Tibial nerve (tissue), 4 donors: ENCODE measurements around the gene FNDC3B. TPM values are rescaled to one million over a fixed set of nuclear protein-coding genes. Genes with fewer than 3 reads are reported as not detected.
A peak's percentile ranks its signal among the peaks of the same experiment; 100 is the strongest.

Experiments used
- DNase-seq, 2 donors: peaks; one replicate each; pipeline ENCODE4 v3.0.0-alpha.2; 2019; ENCODE audit warnings: low spot score in 2 of 2
- H3K27ac ChIP-seq, 4 donors: fragments of 200-600 bp; sonication (generic) in 3 of 4; one replicate each; pipeline ENCODE4 v1.5.1; 2017 to 2019; ENCODE audit warnings: mild to moderate bottlenecking in 1 of 4
- H3K27me3 ChIP-seq, 2 donors: fragments of 200-600 bp; sonication (generic) in 1 of 2; one replicate each; pipeline versions ENCODE4 v1.5.1 to v1.6.0; 2017 to 2019
- H3K36me3 ChIP-seq, 3 donors: fragments of 200-600 bp; sonication (generic); one replicate each; pipeline ENCODE4 v1.5.1; 2018 to 2019
- H3K4me1 ChIP-seq, 4 donors: fragments of 200-600 bp; sonication (generic) in 3 of 4; one replicate each; pipeline ENCODE4 v1.5.1; 2017 to 2019
- H3K4me3 ChIP-seq, 4 donors: fragments of 200-600 bp; sonication (generic) in 3 of 4; one replicate each; pipeline ENCODE4 v1.5.1; 2017 to 2019; ENCODE audit warnings: mild to moderate bottlenecking in 1 of 4, moderate library complexity in 1 of 4
- H3K9me3 ChIP-seq, 4 donors: fragments of 200-600 bp; sonication (generic) in 3 of 4; one replicate each; pipeline ENCODE4 v1.5.1; 2017 to 2019
- EP300 ChIP-seq, 2 donors: sonication (generic); formaldehyde crosslinking; IDR thresholded peaks; one replicate each; pipeline ENCODE4 v1.6.1; 2017; ENCODE audit warnings: antibody characterized with exemption in 2 of 2, mild to moderate bottlenecking in 1 of 2
- POLR2A ChIP-seq, 2 donors: fragments of 450-650 bp; IDR thresholded peaks; one replicate each; pipeline ENCODE4 v1.6.1; 2017; ENCODE audit warnings: antibody characterized with exemption in 2 of 2, mild to moderate bottlenecking in 2 of 2, moderate library complexity in 2 of 2
- WGBS, 2 donors: methylation state at CpG; one replicate each; pipeline ENCODE4 v1.1.5; 2018; 5-methylcytosine and 5-hydroxymethylcytosine counted together
- total RNA-seq, 4 donors: library from RNA; depleted of rRNA; stranded (reverse); fragments of >200 nt; gene quantifications; one replicate each; pipeline ENCODE4 v1.1.0, GENCODE V29; 2016
- TF ChIP-seq, protein P1 (sequence below), 5 experiments: fragments of 200-600 bp in 3 of 5; fragments of 450-650 bp in 2 of 5; sonication (generic) in 3 of 5; IDR thresholded peaks; one replicate each; pipeline ENCODE4 v1.5.1; 2016 to 2019; ENCODE audit warnings: antibody characterized with exemption in 5 of 5, mild to moderate bottlenecking in 3 of 5, moderate library complexity in 2 of 5

FNDC3B gene
- total RNA-seq, 4 donors from 2014 or later: 87.5 to 106 (median 95.7) TPM

DNA sequence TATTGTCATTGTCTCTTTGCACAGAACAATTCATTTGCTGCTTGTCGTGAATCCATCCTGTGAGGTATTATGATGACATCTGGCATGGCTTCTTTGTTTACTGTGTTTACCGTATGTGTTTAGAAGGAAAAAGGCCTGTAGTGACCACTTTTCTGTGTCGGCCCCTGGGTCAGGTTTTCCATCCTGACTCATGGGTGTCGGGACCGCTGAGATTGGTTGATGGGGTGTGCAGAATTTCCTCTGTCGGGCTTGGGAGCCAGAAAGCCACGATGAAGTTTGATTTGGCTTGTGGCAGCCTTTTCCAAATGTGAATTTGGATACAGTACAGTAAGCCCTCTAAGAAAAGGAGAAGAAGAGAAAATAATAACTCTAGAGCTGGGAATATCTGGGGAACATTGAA is 113.5 kb downstream of the FNDC3B start:
- H3K4me3 ChIP-seq: no peak overlapping the region
- H3K36me3 ChIP-seq: no peaks in the 10 kb centered on the region
- H3K9me3 ChIP-seq: no peaks in the 10 kb centered on the region
- H3K27ac ChIP-seq: peak overlapping the region; percentile 41 to 92 (median 80)
- TF ChIP-seq POLR2A (IDR thresholded peaks at IDR 0.05) (no peak), EP300 (IDR thresholded peaks at IDR 0.05) (no peak)
- TF ChIP-seq, protein P1, sequence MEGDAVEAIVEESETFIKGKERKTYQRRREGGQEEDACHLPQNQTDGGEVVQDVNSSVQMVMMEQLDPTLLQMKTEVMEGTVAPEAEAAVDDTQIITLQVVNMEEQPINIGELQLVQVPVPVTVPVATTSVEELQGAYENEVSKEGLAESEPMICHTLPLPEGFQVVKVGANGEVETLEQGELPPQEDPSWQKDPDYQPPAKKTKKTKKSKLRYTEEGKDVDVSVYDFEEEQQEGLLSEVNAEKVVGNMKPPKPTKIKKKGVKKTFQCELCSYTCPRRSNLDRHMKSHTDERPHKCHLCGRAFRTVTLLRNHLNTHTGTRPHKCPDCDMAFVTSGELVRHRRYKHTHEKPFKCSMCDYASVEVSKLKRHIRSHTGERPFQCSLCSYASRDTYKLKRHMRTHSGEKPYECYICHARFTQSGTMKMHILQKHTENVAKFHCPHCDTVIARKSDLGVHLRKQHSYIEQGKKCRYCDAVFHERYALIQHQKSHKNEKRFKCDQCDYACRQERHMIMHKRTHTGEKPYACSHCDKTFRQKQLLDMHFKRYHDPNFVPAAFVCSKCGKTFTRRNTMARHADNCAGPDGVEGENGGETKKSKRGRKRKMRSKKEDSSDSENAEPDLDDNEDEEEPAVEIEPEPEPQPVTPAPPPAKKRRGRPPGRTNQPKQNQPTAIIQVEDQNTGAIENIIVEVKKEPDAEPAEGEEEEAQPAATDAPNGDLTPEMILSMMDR (IDR thresholded peaks at IDR 0.05): no peak
- WGBS, 2 donors: 10 to 12% methylated on average over 7 of the region's 7 CpGs
- no peak for DNase-seq
- H3K4me1 ChIP-seq: peaks cover 0 to 65% (median 25%) of the 10 kb centered on the region in 4 donors
- no peaks in the 10 kb centered on the region for H3K27me3 ChIP-seq

GRCh38 chr3:172153335-172153861 is 114.0 kb downstream of the FNDC3B start:
- H3K27ac ChIP-seq: peak overlapping the region; percentile 67 to 92 (median 80)
- no peaks in the 10 kb centered on the region for H3K36me3 ChIP-seq
- DNase-seq: peak; percentile 86 to 91
- 9 to 17% methylated on average over 8 of the region's 8 CpGs for WGBS, 2 donors
- no peaks in the 10 kb centered on the region for H3K9me3 ChIP-seq
- H3K4me1 ChIP-seq: peaks cover 0 to 65% (median 25%) of the 10 kb centered on the region in 4 donors
- H3K27me3 ChIP-seq: no peaks in the 10 kb centered on the region
- H3K4me3 ChIP-seq: no peak overlapping the region
- TF ChIP-seq POLR2A (IDR thresholded peaks at IDR 0.05): peak in 1 of 2 donors; percentile 55
- TF ChIP-seq EP300 (IDR thresholded peaks at IDR 0.05): peak; percentile 33 to 98
- TF ChIP-seq, protein P1 (IDR thresholded peaks at IDR 0.05): no peak

DNA sequence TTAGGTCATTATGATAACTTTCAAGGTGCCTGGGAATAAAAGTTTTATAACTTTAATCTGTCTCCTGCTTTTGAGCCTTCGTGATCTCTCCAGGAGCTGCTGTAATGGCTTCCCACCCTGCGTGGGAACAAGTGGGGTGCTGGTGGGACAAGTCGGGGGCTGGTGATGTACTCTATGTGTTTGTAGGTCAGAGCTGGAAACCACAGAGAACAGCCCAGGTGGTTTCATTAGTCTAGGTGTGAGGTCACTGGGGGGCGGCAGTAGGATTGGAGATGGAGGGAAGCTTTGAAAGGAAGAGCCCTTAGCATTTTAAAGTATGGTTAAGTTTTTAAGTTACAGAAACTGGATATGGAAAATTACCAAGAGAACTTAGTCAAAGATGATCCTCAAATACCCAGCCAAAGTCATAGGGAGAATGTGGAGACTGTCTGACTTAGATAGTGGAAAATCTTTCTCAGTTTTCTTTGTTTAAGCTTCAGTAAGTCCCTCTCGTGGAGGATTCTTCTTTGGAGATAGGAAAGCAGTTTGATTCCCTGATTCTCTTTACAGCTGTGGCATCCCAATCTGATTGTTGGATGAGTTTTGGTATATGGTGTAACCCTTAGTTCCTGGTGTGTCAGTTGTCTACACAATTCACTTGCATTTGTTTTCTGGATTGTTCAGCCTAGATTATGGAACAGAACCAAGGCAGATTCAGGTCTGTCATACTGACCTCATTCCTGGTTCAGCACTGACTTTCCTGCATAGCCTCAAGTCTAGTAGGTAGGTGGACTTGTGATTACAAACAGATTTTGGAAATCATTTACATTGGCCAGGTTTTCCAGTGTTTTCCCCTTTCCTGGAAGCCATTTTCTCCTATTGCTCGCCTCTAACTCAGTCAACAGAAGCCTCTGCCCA is 115.6 kb downstream of the FNDC3B start:
- WGBS, 2 donors: 84 to 88% methylated on average over 6 of the region's 6 CpGs
- H3K9me3 ChIP-seq: no peaks in the 10 kb centered on the region
- H3K4me1 ChIP-seq: peaks cover 0 to 79% (median 31%) of the 10 kb centered on the region in 4 donors
- TF ChIP-seq EP300 (IDR thresholded peaks at IDR 0.05): no peak
- TF ChIP-seq POLR2A (IDR thresholded peaks at IDR 0.05): no peak
- TF ChIP-seq, protein P1 (IDR thresholded peaks at IDR 0.05): no peak
- H3K27ac ChIP-seq: peak overlapping the region in 2 of 4 donors; percentile 88 to 92
- H3K27me3 ChIP-seq: no peaks in the 10 kb centered on the region
- H3K4me3 ChIP-seq: no peak overlapping the region
- DNase-seq: no peak
- H3K36me3 ChIP-seq: no peaks in the 10 kb centered on the region

DNA sequence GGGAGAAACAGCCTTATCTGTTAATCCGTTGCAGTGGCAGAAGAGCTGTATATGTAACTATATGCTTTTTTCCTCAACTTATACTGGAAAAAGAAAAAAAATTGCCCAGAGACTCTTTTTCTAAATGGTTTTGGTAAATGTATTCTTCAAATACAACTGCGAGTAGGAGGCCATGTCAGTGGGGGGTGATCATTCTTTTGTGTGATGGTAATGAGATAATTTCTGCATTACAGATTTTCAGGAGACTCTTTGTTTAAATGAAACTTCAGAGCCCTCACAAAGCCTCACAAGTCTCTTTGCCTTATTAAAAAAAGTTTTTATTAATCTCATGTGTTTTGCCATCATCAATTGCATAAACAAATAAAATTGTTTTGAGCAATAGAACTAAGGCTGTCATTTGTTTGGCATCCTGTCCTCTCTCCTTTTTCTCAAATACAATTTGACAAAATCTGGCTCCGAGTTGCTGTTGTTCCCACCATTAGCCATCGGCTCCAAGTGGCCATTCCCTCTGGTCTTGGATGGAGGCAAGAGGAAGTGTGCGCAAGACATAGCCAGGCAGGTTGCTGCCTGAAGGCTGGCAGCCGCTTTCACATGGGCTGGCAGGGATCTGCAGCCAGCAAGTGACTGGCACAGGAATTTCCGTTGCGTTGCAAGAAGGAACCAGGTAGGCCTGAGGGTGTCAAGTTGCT is 116.7 kb downstream of the FNDC3B start:
- TF ChIP-seq, protein P1 (IDR thresholded peaks at IDR 0.05): no peak
- TF ChIP-seq POLR2A (IDR thresholded peaks at IDR 0.05) (no peak), EP300 (IDR thresholded peaks at IDR 0.05) (no peak)
- 62 to 75% methylated on average over 8 of the region's 8 CpGs for WGBS, 2 donors
- Histone ChIP-seq H3K4me3 (no peak overlapping the region), H3K9me3 (no peaks in the 10 kb centered on the region), H3K4me1 (peaks cover 0 to 89% (median 34%) of the 10 kb centered on the region in 4 donors), H3K36me3 (no peaks in the 10 kb centered on the region), H3K27me3 (no peaks in the 10 kb centered on the region), H3K27ac (peak overlapping the region in 2 of 4 donors; percentile 26 to 92)
- DNase-seq: no peak
